Ovary (tissue), 3 donors: ENCODE results near the gene EPB41L1.

Experiments used
- CTCF ChIP-seq, 3 donors: fragments of 450-650 bp in 2 of 3; fragments of 200-600 bp in 1 of 3; IDR thresholded peaks; one replicate each; pipeline versions ENCODE4 v1.5.1 to v1.8.0; 2016 to 2022; ENCODE audit warnings: antibody characterized with exemption in 3 of 3, mild to moderate bottlenecking in 1 of 3
- EP300 ChIP-seq: sonication (generic); formaldehyde crosslinking; IDR thresholded peaks from one replicate; pipeline ENCODE4 v1.6.1; 2017; ENCODE audit warnings: antibody characterized with exemption
- POLR2A ChIP-seq: fragments of 450-650 bp; IDR thresholded peaks from one replicate; pipeline ENCODE4 v1.6.1; 2017; ENCODE audit warnings: antibody characterized with exemption, mild to moderate bottlenecking, moderate library complexity
- donor health status: DM: no; HTN: no; CAD: no.

DNA sequence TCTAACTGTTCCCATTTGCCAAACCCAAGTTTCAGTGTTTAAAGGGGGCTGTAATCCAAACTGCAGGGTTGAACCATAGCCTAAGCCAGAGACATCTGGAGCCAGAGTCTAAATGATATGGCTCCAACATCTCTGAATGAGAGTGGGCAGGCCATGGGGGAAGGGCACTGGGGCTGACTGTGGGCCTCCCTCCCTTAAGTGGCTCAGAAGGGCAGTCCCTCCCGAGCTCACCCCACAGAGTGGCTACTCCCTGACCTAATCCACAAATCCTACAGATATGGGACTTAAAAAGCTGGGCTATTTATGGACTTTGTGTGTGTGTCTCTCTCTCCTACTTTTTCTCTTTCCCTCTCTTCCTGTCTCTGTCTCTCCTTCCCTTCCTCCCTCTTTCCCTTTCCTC lies 45.9 kb downstream of the EPB41L1 start:
- TF ChIP-seq EP300 (no peak), POLR2A (no peak), CTCF (IDR thresholded peaks at IDR 0.05) (no peak)
